GM10248 (cell line): Measurements from ENCODE around the gene PDE4D.

Source experiments
- CTCF ChIA-PET: fragments of 300-600 bp; sonication (Branson Sonifier 250); formaldehyde crosslinking; extraction: SDS; loops from one replicate; lab custom pipeline; 2021; ENCODE audit warnings: antibody characterized with exemption; lab: Yijun Ruan, JAX
- POLR2A ChIA-PET: fragments of 350-650 bp; sonication (Branson Sonifier 250); formaldehyde crosslinking; extraction: SDS; loops from one replicate; lab custom pipeline; 2020; ENCODE audit warnings: antibody characterized with exemption; lab: Yijun Ruan, JAX
- DNase-seq: peaks from one replicate; pipeline ENCODE4 v3.0.0; 2012; ENCODE audit errors: extremely low spot score
- CTCF ChIP-seq: IDR thresholded peaks from 2 replicates; pipeline ENCODE4 v1.5.1; 2012; ENCODE audit warnings: mild to moderate bottlenecking, low read depth; ENCODE audit errors: extremely low read depth, missing control alignments, control extremely low read depth

The PDE4D gene

DNA sequence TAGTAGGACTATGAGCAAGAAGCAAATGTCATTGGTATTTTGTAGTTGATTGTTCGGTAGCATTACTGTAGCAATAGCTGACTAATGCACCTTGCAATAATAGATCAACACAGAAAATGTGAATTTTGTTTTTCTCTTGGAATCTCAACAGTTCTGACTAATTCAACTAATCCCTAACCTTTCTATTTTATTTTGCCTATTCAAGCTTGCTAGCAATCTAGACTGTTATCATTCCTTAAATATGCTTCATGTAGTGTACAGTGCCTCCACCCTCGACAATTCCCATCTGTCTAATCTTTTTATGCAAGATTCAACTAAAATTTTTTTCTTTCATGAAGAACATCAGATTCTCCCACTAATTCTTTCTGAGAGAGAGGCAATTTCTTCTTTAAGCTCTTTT lies 570.6 kb downstream of the PDE4D start:
- no peak for TF ChIP-seq CTCF
- ChIA-PET POLR2A (no interaction called here), CTCF (no interaction called here)
- no peak for DNase-seq

DNA sequence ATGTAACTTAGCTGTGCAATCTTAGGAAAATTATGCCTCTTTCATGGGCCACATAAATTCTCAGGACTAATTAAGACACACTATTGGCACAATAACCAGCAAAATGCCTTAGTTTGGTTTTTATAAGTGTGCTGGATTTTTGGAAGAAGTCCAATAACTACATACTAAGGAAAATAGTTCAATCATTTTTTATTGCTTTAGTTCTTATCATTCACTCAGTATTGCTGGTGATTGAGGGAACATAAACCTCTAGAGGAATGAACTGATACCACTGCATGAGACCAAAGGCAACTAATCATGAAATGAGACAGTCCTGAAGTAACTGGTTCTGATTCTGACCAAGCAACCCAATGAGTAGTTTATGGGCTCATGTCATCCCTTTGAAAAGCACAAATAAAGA lies 571.5 kb downstream of the PDE4D start:
- ChIA-PET CTCF (no interaction called here), POLR2A (no interaction called here)
- no peak for DNase-seq
- no peak for TF ChIP-seq CTCF

DNA sequence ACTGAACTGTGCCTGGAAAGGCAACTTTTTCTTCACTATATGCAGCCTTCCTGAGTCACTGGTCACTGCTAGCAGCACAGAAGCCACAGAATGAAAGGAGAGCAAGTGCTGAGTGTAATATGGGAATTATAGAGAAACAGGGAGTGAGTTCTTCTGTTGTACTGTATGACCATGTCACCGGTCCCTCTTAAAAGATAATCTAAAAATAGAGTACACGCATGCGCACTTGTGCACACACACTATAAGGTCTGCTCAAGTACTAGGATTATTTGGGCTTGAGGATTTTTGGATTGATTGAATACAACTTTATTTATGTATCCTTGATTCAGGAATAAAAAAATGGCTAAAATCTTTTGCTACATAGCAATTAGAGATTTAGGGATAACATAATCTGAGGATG lies 571.9 kb downstream of the PDE4D start:
- ChIA-PET POLR2A (no interaction called here), CTCF (no interaction called here)
- no peak for DNase-seq
- no peak for TF ChIP-seq CTCF

- no peak for DNase-seq
- ChIA-PET POLR2A (no interaction called here), CTCF (no interaction called here)
- TF ChIP-seq CTCF, result no peak
Observed at GRCh38 chr5:59320420-59320819, 573.1 kb downstream of the PDE4D start.

- POLR2A ChIA-PET, result no interaction called here
Observed at GRCh38 chr5:59319250-59319649, 574.3 kb downstream of the PDE4D start.

GRCh38 chr5:59317774-59318205 lies 575.7 kb downstream of the PDE4D start:
- ChIA-PET POLR2A (no interaction called here), CTCF (no interaction called here)
- no peak for TF ChIP-seq CTCF
- no peak for DNase-seq

More at GRCh38 chr5:59319250-59319649, 574.3 kb downstream of the PDE4D start:
- TF ChIP-seq CTCF, result no peak
- CTCF ChIA-PET, result interaction anchor here (0.6 kb wide), 1 partner anchor 267 kb away, joined by 3 read pairs; no protein-coding TSS in a partner anchor
- DNase-seq, result no peak
